EL (cell line): ENCODE results near the gene MITF.
A peak's percentile ranks its signal among the peaks of the same experiment; 100 is the strongest.
"Not testable (repeated sequence)": the region's sequence is repeated elsewhere in the genome, so short reads cannot be mapped to it uniquely, and the experiment has no call there.

Source experiments
- DNase-seq: peaks from one replicate; pipeline ENCODE4 v3.0.0-alpha.2; 2016

MITF gene

DNA sequence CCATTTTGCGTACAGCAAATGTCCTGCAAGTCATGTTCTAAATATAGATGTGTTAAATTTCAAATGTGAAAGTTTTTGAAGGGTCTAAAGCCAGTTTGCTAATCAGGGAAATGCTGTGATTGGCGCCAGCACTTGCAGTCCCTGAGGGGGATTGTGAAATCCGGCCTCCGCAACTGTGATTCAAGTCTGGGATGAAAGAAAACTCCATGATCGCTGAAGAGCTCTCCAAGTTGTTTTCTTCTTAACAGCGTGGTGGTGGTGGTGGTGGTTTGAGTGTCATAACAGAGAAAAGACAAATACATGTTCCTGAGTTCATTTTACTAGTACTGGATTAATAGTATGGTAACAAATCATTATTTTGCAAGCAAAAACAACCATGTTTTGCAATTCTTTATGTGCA is 51.8 kb downstream of the MITF start:
- DNase-seq: peak; percentile 82

GRCh38 chr3:69791919-69792399 is 52.7 kb downstream of the MITF start:
- peak; percentile 67 for DNase-seq

GRCh38 chr3:69796126-69796525 is 56.9 kb downstream of the MITF start:
- DNase-seq: not testable (repeated sequence)

GRCh38 chr3:69803681-69804270 is 64.5 kb downstream of the MITF start:
- no peak for DNase-seq

DNA sequence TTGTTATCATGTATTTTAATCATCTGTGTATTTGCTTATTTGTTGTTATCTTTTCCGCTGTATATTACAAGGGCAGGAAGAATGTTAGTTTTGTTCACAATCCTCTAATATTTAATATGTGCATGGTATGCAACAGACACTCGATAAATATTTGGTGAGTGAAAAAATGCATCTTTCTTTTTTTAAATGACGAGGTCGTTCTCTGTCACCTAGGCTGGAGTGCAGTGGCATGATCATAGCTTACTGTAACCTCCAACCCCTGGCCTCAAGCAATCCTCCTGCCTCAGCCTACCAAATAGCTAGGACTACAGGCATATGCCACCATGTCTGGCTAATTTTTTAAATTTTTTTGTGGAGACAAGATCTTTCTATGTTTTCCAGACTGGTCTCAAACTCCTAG is 66.2 kb downstream of the MITF start:
- DNase-seq: no peak

GRCh38 chr3:69806735-69807438 is 67.6 kb downstream of the MITF start:
- peak; percentile 83 for DNase-seq

DNA sequence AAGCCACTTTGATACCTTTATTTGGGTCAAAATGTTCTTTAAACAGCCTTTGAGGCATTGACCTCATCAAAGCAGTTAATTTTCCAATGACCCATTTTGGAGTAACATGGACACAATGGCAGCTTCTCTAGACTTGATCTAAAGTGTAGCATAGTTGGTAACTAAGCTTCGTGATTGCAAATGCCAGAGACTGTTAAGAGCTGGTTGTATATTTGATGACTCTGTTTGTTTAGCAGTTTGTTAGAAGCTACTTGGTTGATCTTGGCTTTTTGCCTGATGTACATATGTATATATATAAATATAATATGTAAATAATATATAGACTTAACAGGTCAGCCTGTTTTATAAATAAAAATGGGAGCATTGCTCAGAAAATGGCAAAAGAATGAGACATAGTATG is 68.4 kb downstream of the MITF start:
- no peak for DNase-seq

- DNase-seq: no peak
Observed at GRCh38 chr3:69809076-69809835, 70.0 kb downstream of the MITF start.

GRCh38 chr3:69811452-69812401 is 72.5 kb downstream of the MITF start:
- no peak for DNase-seq

DNA sequence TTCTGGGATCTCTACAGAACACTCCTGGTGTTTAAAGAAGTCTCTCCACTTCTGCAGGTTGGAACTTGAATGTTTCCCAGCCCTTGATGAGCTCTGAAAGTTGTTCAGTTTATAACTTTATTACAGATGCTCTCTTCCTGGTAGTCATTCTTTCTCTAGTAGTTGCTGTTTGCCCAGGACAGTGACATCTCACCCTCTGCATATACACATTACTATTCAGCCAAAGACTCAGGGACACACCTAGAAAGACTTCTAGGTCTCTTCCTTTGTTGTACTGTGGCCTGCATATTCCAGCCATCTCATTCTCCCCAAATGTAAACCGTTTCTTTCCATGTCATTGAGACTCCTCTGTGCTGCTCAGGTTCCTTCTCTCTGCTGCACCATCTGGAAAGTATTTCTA is 76.7 kb downstream of the MITF start:
- DNase-seq: no peak

DNA sequence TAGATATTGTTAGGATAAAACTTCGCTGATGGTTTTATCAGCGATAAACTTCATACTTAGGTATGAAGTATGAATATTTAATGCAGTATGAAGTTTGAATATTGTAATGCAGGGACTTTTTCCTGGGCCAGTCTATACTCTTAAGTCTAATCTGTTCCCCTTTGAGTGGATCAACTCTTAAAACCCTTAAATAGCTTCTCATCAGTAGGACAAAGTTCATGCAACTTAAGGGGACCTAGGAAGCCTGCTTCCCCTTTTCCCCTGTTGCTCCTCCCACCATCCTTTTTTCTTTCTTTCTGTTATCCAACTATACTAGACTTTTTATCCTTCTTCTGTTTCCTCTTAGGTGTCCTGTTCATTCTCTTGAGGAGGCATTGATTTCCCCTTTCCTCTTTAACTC is 78.7 kb downstream of the MITF start:
- no peak for DNase-seq

- no peak for DNase-seq
Observed at GRCh38 chr3:69819282-69819681, 80.0 kb downstream of the MITF start.

GRCh38 chr3:69821133-69821532 is 81.9 kb downstream of the MITF start:
- DNase-seq: no peak

GRCh38 chr3:69823743-69824142 is 84.5 kb downstream of the MITF start:
- DNase-seq: peak; percentile 46

GRCh38 chr3:69825446-69825845 is 86.2 kb downstream of the MITF start:
- DNase-seq: no peak

DNA sequence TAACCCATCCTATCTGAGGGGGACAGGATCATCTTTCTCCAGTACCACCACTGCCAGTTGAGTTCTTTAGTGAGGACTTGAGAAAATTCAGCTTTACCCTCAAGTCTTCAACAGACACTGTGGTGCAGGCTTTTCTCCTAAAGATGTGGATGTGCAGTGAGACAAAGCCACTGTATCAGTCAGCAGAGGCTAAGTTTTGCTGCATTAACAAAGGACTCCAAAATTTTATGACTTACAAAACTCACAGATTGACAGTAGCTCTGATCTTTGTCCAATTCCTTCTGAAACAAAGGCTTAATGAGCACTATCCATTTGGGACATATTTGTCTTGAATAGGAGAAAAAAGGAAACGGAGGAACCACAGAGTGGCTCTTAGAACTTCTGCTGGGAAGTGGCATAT is 87.9 kb downstream of the MITF start:
- no peak for DNase-seq

- DNase-seq: no peak
Observed at GRCh38 chr3:69828817-69829216, 89.6 kb downstream of the MITF start.

DNA sequence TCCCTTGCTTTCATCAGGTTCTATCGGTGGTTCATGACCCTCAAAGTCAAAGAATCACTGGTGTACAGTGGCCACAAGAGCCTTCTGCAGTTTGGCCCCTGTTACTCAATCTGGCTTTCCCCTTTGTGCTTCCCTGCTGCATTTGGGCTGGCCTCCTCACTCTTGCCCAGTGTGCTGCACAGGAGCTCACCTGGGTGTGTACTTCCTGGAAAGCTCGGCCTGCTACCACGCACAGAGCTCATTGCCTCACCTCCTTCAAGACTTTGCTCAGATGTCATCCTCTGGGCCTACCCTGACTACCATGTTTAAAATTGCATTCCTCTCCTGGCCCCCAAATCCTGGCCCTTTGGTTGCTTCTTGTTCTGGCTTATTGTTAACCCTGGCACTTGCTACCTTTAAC is 90.9 kb downstream of the MITF start:
- DNase-seq: no peak

- DNase-seq: no peak
Observed at GRCh38 chr3:69831737-69832136, 92.5 kb downstream of the MITF start.

- DNase-seq: no peak
Observed at GRCh38 chr3:69833591-69833990, 94.3 kb downstream of the MITF start.

DNA sequence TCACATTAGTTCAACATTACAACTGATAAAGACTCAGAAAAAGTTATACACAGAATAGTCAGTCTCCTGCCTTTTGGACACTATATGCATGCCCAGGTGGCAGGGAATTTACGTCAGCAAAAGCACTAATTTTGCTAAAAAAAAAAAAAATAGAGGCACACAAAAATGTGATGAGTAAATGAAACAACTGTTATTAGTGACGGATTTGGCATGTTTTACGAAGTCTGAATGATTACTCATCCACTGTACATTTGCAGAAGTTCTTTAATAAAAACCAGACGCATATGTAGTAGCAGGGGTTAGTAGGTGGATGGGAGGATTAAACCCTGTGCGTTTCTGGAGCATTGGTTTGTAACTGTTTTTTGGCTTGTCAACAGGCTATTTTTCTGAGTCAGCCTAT is 99.0 kb downstream of the MITF start:
- DNase-seq: peak; percentile 94

GRCh38 chr3:69838696-69839515 is 99.6 kb downstream of the MITF start:
- DNase-seq: peak; percentile 49
